HG03045 (cell line): Measurements from ENCODE around the gene ICA1L.
"Not testable (repeated sequence)": the region's sequence is repeated elsewhere in the genome, so short reads cannot be mapped to it uniquely, and the experiment has no call there.

Experiments
- ATAC-seq: cut with Tn5 transposase; IDR thresholded peaks from one replicate; pipeline ENCODE4 v1.9.1; 2021; ENCODE audit warnings: mild to moderate bottlenecking, moderate library complexity; ENCODE audit not compliant: unreplicated experiment

Gene ICA1L

DNA sequence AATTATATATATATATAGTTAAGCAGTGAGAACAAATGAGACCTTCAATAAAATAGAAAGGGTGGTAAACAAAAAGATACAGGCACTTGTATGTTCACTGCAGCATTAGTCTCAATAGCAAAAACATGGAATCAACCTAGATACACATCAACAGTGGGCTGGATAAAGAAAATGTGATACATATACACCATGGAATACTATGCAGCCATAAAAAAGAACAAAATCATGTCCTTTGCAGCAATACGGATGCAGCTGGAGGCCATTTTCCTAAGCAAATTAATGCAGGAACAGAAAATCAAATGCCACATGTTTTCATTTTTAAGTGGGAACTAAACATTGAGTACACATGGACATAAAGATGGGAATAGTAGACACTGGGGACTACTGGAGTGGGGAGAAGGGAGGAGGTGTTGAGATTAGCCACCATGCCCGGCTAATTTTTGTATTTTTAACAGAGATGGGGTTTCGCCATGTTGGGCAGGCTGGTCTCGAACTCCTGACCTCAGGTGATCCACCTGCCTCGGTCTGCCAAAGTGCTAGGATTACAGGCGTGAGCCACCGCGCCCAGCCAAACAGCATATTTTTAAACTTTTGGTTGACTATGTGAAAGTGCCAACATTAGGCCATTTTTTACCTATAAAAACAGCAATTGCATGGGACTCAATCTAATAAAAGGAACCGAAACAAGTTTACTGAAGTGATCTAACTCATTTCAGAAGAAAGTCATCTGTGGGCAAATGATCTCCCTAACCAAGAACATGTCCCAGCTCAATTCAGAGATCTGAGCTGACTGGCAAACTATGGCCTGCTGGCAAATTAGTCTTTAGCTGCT lies 23.7 kb downstream of the ICA1L start:
- no peak for ATAC-seq

DNA sequence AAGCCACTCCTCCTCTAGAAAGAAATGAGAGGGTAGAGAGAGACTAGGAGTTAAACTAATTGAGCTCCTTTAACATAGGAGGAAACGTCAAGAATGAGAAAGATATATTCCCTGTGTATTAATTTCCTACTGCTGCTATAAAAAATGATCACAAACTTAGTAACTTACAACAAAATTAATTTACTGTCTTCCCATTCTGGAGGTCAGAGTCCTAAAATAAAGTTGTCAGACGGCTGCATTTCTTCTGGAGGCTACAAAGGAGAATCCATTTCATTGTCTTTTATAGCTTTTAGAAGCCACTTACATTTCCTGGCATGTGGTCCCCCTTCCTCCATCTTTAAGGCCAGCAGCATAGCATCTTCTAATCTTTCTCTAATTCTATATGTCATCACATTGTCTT lies 26.9 kb downstream of the ICA1L start:
- no peak for ATAC-seq

DNA sequence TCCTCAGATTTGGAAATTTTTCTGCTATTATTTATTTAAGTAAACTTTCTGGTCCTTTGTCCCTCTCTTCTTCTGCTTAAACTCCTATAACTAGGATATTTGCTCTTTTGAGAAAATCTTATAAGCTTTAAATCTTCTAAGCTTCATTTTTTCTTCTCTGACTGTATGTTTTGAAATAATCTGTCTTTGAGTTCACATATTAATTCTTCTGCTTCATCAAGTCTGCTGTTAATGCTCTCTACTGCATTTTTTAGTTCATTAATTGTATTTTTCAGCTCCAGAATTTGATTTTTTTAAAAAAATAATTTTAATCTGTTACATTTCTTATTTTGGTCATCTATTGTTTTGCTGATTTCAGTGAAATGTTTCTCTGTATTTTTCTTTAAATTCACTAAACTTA lies 28.9 kb downstream of the ICA1L start:
- no peak for ATAC-seq

DNA sequence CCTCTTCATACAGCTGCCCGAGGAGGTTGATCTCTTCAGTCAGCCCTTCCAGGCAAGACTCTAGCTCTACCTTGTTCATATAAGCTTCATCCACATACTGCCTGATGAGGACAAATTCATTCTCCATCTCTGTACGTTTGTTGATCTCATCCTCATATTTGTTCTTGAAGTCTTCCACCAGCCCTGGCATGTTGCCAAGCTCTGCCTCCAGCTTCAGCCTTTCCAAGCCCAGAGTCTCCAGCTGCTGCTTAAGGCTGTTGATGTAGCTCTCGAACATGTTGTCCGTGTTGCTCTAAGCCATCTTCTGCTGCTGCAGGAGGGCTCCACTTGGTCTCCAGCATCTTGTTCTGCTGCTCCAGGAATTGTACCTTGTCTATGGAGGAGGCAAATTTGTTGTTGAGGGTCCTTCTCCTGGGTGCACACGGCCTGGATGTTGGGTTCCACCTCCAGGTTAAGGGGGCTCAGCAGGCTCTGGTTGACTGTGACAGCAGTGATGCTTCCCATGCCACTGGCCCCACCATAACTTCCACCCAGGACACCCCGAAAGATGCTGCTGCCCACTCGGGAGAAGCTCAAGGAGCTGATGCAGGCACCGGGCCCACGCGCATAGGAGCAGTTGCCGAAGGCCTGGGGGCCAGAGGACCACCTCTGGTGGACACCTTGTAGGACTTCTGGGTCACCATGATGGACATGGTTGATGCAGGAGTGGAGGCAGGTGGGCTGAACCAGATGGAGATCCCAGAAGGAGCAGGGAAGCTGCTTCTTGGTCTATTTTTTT lies 30.3 kb downstream of the ICA1L start:
- no peak for ATAC-seq

- ATAC-seq = no peak
These were observed 40.0 kb downstream of the ICA1L start for GRCh38 chr2:202831242-202832220.

DNA sequence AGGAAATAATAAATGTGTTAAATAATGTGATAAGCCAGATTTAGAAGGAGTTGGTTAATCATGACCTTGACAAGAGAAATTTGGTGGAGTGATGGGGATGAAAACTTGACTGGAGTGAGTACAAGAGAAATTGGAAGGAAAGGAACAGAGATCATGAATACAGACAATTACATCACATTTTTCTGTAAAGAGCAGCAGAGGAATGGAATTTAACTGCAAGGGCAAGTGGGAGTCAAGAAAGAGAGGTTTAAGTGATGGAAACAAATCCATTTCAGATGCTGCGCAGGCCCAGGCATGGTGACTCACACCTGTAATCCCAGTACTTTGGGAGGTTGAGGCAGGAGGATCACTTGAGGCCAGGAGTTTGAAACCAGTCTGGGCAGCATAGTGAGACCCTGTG lies 46.7 kb downstream of the ICA1L start:
- ATAC-seq = no peak

- ATAC-seq = no peak
These were observed 49.2 kb downstream of the ICA1L start for GRCh38 chr2:202822411-202822810.

GRCh38 chr2:202821206-202822160 lies 50.1 kb downstream of the ICA1L start:
- ATAC-seq = no peak

DNA sequence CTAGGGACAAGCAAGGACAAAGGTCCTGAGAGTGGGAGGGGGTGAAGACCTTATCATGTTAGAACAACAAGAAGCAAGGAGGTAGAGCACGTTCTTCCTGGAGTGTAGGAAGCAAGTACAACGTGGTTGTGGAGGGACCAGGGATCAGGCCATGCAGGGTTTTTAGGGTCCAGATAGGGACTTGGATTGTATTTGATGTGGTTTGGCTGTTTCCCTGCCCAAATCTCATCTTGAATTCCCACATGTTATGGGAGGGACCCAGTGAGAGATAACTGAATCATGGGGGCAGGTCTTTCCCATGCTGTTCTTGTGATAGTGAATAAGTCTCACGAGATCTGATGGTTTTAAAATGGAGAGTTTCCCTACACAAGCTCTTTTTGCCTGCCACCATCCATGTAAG lies 53.2 kb downstream of the ICA1L start:
- no peak for ATAC-seq

DNA sequence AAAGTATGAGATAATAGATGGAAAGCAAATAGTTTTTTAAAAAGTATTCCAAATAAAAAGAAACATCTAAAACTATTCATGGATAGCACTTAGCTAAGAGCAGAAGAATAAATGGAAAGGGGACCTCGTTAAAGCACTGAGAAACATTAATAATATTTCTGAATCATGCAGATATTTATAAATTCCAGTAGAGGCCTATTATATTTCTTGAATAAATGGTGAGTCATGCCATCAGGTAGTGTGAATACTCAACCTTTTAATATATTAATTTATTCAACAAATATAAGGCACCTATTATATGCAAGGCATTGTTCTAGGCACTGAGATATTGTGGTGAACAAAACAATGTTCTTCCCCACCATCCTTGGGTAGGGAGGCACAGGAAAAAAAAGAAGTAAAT lies 53.8 kb downstream of the ICA1L start:
- no peak for ATAC-seq

DNA sequence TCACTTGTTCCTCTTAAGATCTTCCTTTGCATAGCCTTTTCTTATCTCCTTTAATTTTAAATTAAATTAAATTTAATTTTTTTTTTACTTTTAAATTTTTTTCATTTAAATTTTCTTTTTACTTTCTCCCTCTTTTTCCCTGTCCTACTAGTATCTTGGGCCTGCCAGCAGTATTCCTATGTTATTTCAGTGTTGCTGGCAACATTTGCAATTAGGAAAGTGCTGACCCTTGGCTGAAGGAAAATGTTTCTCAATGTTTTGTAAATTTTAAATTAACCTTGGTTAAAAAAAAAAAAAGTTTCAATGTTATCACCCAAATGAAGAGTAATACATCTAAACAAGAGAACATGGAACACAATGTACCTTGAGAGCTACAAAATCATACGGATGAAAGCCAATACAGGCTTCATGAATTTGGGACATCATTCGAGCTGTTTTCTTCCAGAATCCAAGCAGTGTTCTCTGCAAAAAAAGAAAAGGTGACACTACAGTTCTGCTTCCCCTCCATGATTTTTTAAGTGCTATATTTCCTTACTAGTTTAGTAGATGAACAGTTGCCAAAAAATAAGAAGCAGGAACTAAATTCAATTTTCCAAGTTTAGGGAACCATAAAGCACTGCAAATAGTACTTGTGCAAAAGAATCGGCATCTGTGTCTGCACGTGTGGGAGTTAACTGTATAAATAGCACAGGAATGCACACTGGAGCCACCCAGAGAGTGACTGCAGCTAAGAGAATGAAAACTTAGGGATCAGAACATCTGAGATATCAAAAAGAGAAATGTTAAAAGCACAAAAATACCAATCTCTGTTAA lies 55.8 kb downstream of the ICA1L start:
- ATAC-seq = no peak

DNA sequence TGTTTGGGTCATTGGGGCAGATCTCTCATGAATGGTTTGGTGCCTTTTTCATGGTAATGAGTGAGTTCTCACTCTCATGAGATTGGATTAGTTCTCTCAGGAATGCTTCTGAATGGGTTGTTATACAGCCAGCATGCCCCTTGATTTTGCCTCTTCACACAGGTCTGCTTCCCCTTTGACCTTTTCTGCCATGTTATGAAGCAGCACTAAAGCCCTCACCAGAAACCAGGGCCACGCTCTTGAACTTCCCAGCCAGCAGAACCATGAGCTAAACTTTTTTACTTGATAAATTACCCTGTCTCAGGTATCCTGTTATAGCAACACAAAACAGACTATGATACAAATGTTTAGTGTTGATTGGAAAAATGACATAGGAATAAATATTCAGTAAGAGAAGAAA lies 57.3 kb downstream of the ICA1L start:
- no peak for ATAC-seq

- ATAC-seq = no peak
These were observed 58.2 kb downstream of the ICA1L start for GRCh38 chr2:202813387-202813786.

- no peak for ATAC-seq
These were observed 62.8 kb downstream of the ICA1L start for GRCh38 chr2:202808754-202809153.

- ATAC-seq = not testable (repeated sequence)
These were observed 64.0 kb downstream of the ICA1L start for GRCh38 chr2:202807431-202808138.

DNA sequence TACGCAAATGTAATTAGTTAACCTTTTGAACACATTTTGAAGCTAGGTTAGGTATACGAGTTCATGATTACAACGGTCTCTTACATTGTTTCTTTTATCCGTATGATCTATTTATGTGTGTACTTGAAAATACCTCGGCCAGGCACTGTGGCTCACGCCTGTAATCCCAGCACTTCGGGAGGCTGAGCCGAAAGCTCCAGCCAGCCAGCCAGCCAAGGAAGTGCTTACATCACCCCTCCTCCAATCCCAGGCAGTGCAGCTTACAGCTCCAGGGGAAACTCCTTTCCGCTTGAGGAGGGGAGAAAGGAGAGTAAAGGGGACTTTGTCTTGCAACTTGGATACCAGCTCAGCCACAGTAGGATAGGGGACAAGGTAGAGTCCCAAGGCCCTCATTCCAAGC lies 65.7 kb downstream of the ICA1L start:
- ATAC-seq = not testable (repeated sequence)

GRCh38 chr2:202797944-202798343 lies 73.6 kb downstream of the ICA1L start:
- ATAC-seq = no peak

GRCh38 chr2:202790676-202791075 lies 80.9 kb downstream of the ICA1L start:
- no peak for ATAC-seq
